ENCODE measurements around the gene CDC42BPB.

DNA sequence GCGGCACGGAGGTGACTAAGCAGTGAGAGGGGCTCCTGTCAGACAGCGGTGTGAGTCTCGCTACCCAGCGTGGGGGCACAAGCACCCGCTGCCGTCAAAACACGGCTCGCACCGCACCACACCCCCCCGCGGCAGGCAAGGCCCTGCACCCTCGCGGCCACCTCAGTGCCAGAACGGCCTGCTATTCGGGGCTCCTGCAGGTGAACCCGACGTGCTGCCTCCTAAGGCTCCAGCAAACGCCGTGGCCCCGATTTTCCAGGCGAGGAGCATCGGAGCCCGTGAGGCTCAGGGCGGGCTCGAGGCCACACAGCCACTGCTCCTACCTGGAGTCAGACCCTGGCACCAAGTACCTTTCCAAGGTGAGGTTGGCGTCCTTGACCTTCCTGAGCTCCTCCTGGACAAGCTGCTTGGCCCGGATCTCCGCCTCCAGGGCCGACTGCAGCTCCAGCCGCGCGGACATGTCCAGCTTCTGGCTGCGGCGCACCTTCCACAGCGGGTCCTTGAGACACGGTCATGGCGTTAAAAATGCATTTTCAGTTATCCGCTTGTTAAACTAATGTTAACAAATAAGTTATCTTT lies 93.1 kb downstream of the CDC42BPB start:
- TF ChIP-seq, protein P1, sequence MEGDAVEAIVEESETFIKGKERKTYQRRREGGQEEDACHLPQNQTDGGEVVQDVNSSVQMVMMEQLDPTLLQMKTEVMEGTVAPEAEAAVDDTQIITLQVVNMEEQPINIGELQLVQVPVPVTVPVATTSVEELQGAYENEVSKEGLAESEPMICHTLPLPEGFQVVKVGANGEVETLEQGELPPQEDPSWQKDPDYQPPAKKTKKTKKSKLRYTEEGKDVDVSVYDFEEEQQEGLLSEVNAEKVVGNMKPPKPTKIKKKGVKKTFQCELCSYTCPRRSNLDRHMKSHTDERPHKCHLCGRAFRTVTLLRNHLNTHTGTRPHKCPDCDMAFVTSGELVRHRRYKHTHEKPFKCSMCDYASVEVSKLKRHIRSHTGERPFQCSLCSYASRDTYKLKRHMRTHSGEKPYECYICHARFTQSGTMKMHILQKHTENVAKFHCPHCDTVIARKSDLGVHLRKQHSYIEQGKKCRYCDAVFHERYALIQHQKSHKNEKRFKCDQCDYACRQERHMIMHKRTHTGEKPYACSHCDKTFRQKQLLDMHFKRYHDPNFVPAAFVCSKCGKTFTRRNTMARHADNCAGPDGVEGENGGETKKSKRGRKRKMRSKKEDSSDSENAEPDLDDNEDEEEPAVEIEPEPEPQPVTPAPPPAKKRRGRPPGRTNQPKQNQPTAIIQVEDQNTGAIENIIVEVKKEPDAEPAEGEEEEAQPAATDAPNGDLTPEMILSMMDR (IDR thresholded peaks at IDR 0.05; ENCODE audit: insufficient read depth, low read depth, low read length) = no peak
- no peak for TF ChIP-seq EZH2 (IDR thresholded peaks at IDR 0.05; ENCODE audit: insufficient read depth, low read length)
